OCI-LY7 (cell line): ENCODE results near the gene SERINC5. TPM values are rescaled to one million over a fixed set of nuclear protein-coding genes. Genes with fewer than 3 reads are reported as not detected.
A peak's percentile ranks its signal among the peaks of the same experiment; 100 is the strongest.

Experiments used
- BruUV-seq: library from RNA; stranded (reverse); fragments of 400-500 nt; replicated peaks from 2 replicates; lab custom pipeline; 2021; lab: Mats Ljungman, UMichigan
- CTCF ChIA-PET: fragments of 300-600 bp; sonication (Branson Sonifier 250); formaldehyde crosslinking; loops from one replicate; lab custom pipeline; 2022; ENCODE audit warnings: antibody characterized with exemption; ENCODE audit not compliant: unreplicated experiment; lab: Charles Lee
- POLR2A ChIA-PET: fragments of 300-600 bp; sonication (Branson Sonifier 250); formaldehyde crosslinking; loops from one replicate; lab custom pipeline; 2022; ENCODE audit warnings: antibody characterized with exemption; lab: Charles Lee
- DNase-seq: peaks from one replicate; pipeline ENCODE4 v3.0.0-alpha.2; 2015; ENCODE audit warnings: low spot score
- H2AFZ ChIP-seq: fragments of 200-600 bp; sonication (generic), shearing (Covaris generic); 2 replicates; pipeline ENCODE4 v1.6.1; 2014; ENCODE audit warnings: mild to moderate bottlenecking, antibody characterized with exemption, low read length, moderate library complexity
- H3K27ac ChIP-seq: fragments of 200-600 bp; sonication (generic); 2 replicates; pipeline ENCODE4 v1.5.1; 2014; ENCODE audit warnings: mixed run types, low read depth, mild to moderate bottlenecking, moderate library complexity, low read length, inconsistent platforms; ENCODE audit not compliant: poor library complexity, severe bottlenecking
- H3K36me3 ChIP-seq: fragments of 200-600 bp; sonication (generic); 2 replicates; pipeline ENCODE4 v1.6.1; 2014; ENCODE audit warnings: mild to moderate bottlenecking, antibody characterized with exemption, low read length, moderate library complexity, mixed read lengths; ENCODE audit not compliant: insufficient read depth
- H3K4me1 ChIP-seq: fragments of 200-600 bp; sonication (generic); 2 replicates; pipeline ENCODE4 v1.5.1; 2014; ENCODE audit warnings: mild to moderate bottlenecking, low read length; ENCODE audit not compliant: insufficient read depth, poor library complexity, severe bottlenecking
- H3K4me2 ChIP-seq: fragments of 200-600 bp; sonication (generic); 2 replicates; pipeline ENCODE4 v1.6.1; 2014; ENCODE audit warnings: mild to moderate bottlenecking, low read length
- H3K4me3 ChIP-seq: fragments of 200-600 bp; sonication (generic); 2 replicates; pipeline ENCODE4 v1.5.1; 2014; ENCODE audit warnings: mild to moderate bottlenecking, low read depth, low read length; ENCODE audit not compliant: poor library complexity, severe bottlenecking
- H3K79me2 ChIP-seq: fragments of 200-600 bp; sonication (generic); 2 replicates; pipeline ENCODE4 v1.6.1; 2016; ENCODE audit warnings: low read depth, mild to moderate bottlenecking, low read length, moderate library complexity, mixed read lengths; ENCODE audit not compliant: insufficient read depth
- H3K9me2 ChIP-seq: fragments of 200-600 bp; sonication (generic); 2 replicates; pipeline ENCODE4 v1.6.1; 2016; ENCODE audit warnings: mild to moderate bottlenecking, low read length, mixed read lengths; ENCODE audit not compliant: insufficient read depth
- H3K9me3 ChIP-seq: fragments of 200-600 bp; sonication (generic); 2 replicates; pipeline ENCODE4 v1.6.1; 2014; ENCODE audit warnings: mild to moderate bottlenecking, mixed run types, low read length, mixed read lengths
- H4K20me1 ChIP-seq: fragments of 200-600 bp; sonication (generic); 2 replicates; pipeline ENCODE4 v1.6.1; 2014; ENCODE audit warnings: mild to moderate bottlenecking, antibody characterized with exemption, low read length, moderate library complexity, mixed read lengths; ENCODE audit not compliant: insufficient read depth
- CTCF ChIP-seq: fragments of 200-600 bp; sonication (generic); conservative IDR thresholded peaks from 2 replicates; pipeline ENCODE4 v1.5.1; 2014; ENCODE audit warnings: mild to moderate bottlenecking, antibody characterized with exemption, low read length, moderate library complexity, mixed read lengths
- EZH2phosphoT487 ChIP-seq: fragments of 200-600 bp; sonication (generic); IDR thresholded peaks from 2 replicates; pipeline ENCODE4 v1.6.1; 2018; ENCODE audit warnings: low read depth, borderline replicate concordance, mild to moderate bottlenecking, mixed run types, antibody characterized with exemption, low read length, moderate library complexity, mixed read lengths
- intact Hi-C: fragments of 100-400 bp; cut with micrococcal nuclease; formaldehyde crosslinking; loops from one replicate; pipeline ENCODE4 v1.10.0; 2022; ENCODE audit not compliant: unreplicated experiment
- total RNA-seq, 2 experiments: library from RNA; depleted of rRNA in 1 of 2; stranded (reverse); fragments of >200 nt in 1 of 2; shearing (Covaris generic) in 1 of 2; gene quantifications; 2 replicates each; pipeline ENCODE4 v1.2.3, GENCODE V29; 2014 to 2022

SERINC5 gene
- total RNA-seq, 2 experiments from 2014 or later: 31.2 to 87.9 TPM

- Histone ChIP-seq H3K4me1 (peaks cover 77% of the 10 kb centered on the region), H3K4me2 (peak overlapping the region; percentile 84), H4K20me1 (peaks cover 28% of the 10 kb centered on the region; the same call in 1 of the 2 replicates), H3K36me3 (peaks cover 20% of the 10 kb centered on the region), H3K79me2 (peaks cover 99% of the 10 kb centered on the region), H3K4me3 (peak overlapping the region; percentile 20), H3K9me2 (no peaks in the 10 kb centered on the region), H3K9me3 (no peaks in the 10 kb centered on the region), H2AFZ (no peak overlapping the region), H3K27ac (peak overlapping the region; percentile 9)
- CTCF ChIA-PET: interaction anchor here (0.6 to 1.1 kb wide), 3 partner anchors 9 to 92 kb away, joined by 3 to 5 read pairs (median 3); no protein-coding TSS in a partner anchor
- no peak for DNase-seq
- no TSS peak for BruUV-seq
- POLR2A ChIA-PET: interaction anchor here (0.5 to 3.9 kb wide), 12 partner anchors 11 to 329 kb away, joined by 3 to 23 read pairs (median 4); no protein-coding TSS in a partner anchor
- intact Hi-C loops: loop anchor here (5.0 to 10.0 kb wide), 2 partner anchors 108 to 266 kb away; no protein-coding TSS in a partner anchor
- TF ChIP-seq CTCF: no peak
- TF ChIP-seq EZH2phosphoT487: no peak
These were observed 5.0 kb downstream of the SERINC5 start for GRCh38 chr5:80250801-80251200.

- ChIA-PET POLR2A (interaction anchor here (0.6 to 3.9 kb wide), 9 partner anchors 11 to 328 kb away, joined by 3 to 23 read pairs (median 4); no protein-coding TSS in a partner anchor), CTCF (interaction anchor here (0.6 kb wide), 1 partner anchor 45 kb away, joined by 5 read pairs; no protein-coding TSS in a partner anchor)
- intact Hi-C loops: loop anchor here (5.0 to 10.0 kb wide), 2 partner anchors 108 to 265 kb away; no protein-coding TSS in a partner anchor
- BruUV-seq: no TSS peak
- Histone ChIP-seq H2AFZ (no peak overlapping the region), H3K36me3 (peaks cover 26% of the 10 kb centered on the region), H3K79me2 (peaks cover 100% of the 10 kb centered on the region), H3K27ac (peak overlapping the region; percentile 3), H3K4me1 (peaks cover 79% of the 10 kb centered on the region), H3K4me3 (no peak overlapping the region), H3K4me2 (peak overlapping the region; percentile 17; the same call in 1 of the 2 replicates), H3K9me3 (peaks cover 4% of the 10 kb centered on the region; the same call in 1 of the 2 replicates), H4K20me1 (peaks cover 23% of the 10 kb centered on the region; the same call in 1 of the 2 replicates), H3K9me2 (no peaks in the 10 kb centered on the region)
- TF ChIP-seq CTCF (no peak), EZH2phosphoT487 (no peak)
- DNase-seq: no peak
These were observed 5.9 kb downstream of the SERINC5 start for GRCh38 chr5:80249901-80250300.

GRCh38 chr5:80248378-80248777, 7.5 kb downstream of the SERINC5 start:
- Histone ChIP-seq H3K9me2 (no peaks in the 10 kb centered on the region), H3K4me2 (peak overlapping the region; percentile 81), H3K79me2 (peaks cover 99% of the 10 kb centered on the region), H4K20me1 (peaks cover 13% of the 10 kb centered on the region; the same call in 1 of the 2 replicates), H2AFZ (peak overlapping the region; percentile 2; the same call in 1 of the 2 replicates), H3K4me1 (peaks cover 76% of the 10 kb centered on the region), H3K9me3 (peaks cover 7% of the 10 kb centered on the region), H3K36me3 (peaks cover 35% of the 10 kb centered on the region), H3K4me3 (peak overlapping the region; percentile 49), H3K27ac (peak overlapping the region; percentile 76)
- POLR2A ChIA-PET: interaction anchor here (0.7 to 3.9 kb wide), 4 partner anchors 9 to 329 kb away, joined by 3 to 15 read pairs (median 3); no protein-coding TSS in a partner anchor
- CTCF ChIA-PET: no interaction called here
- TF ChIP-seq CTCF (no peak), EZH2phosphoT487 (no peak)
- no peak for DNase-seq
- BruUV-seq: no TSS peak
- intact Hi-C loops: no loop called here
